Cardiac fibroblast (primary cell): Measurements from ENCODE around the gene EIF2AK3.

Experiments used
- DNase-seq, 2 donors: peaks; one replicate each; pipeline versions ENCODE4 v3.0.0 to v3.0.0-alpha.2; 2010; ENCODE audit warnings: low read depth in 2 of 2
- H3K4me3 ChIP-seq, 2 donors: replicated peaks in 1 of 2; 1 replicate in 1 of 2; 2 replicates in 1 of 2; pipeline ENCODE4 v1.5.1; 2011; ENCODE audit warnings: low read depth in 2 of 2, low read length in 2 of 2, mild to moderate bottlenecking in 2 of 2, moderate library complexity in 1 of 2
- TF ChIP-seq, protein P1 (sequence below): IDR thresholded peaks from one replicate; pipeline ENCODE4 v1.5.1; 2011; ENCODE audit warnings: low read depth, mild to moderate bottlenecking, low read length, inconsistent platforms

EIF2AK3 gene

DNA sequence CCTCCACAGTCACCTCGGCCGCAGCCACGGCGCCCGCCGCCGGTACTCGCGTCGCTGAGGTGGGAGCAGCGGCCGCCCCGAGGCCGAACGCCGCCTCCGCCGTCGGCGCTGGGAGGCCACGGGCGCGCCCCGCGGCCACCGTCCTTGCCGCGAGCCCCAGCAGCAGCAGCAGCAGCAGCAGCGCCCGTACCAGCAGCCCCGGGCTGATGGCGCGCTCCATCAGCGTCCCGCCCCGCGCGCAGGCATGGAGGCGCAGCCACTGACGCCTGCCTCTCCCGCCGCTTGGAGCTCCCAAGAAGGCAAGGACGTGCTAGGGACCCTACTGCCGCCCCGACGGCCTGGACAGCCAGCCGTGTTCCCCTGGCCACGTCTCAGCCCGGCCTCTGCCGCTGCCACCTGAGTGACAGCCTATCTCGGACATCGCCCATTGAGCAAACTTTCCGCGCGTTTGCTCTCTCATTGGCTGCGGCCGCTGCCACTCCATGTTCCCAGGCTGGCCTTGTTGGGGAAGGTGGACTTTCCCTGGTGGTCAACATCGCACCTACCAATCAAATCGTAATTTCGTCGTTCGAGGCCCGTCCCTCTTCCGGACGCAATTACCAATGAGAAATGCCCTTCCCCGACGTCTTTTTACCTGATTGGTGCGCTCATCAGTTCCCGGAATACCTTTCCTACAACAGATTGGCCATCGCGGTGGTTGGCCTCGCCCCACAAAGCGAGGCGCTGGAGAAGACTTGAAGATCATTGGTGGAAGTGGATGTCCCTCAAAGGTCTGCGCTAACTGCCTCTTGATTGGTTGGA is at the start of gene EIF2AK3:
Gene EIF2AK3, minus strand, starts transcription at position 410 of the 801 bp plus-strand sequence. Its CDS starts 190 bp downstream, at position 220.
- H3K4me3 ChIP-seq, result peak within 1 kb of the TSS; percentile 92 to 95
- DNase-seq, result peak; percentile 100
- TF ChIP-seq, protein P1, sequence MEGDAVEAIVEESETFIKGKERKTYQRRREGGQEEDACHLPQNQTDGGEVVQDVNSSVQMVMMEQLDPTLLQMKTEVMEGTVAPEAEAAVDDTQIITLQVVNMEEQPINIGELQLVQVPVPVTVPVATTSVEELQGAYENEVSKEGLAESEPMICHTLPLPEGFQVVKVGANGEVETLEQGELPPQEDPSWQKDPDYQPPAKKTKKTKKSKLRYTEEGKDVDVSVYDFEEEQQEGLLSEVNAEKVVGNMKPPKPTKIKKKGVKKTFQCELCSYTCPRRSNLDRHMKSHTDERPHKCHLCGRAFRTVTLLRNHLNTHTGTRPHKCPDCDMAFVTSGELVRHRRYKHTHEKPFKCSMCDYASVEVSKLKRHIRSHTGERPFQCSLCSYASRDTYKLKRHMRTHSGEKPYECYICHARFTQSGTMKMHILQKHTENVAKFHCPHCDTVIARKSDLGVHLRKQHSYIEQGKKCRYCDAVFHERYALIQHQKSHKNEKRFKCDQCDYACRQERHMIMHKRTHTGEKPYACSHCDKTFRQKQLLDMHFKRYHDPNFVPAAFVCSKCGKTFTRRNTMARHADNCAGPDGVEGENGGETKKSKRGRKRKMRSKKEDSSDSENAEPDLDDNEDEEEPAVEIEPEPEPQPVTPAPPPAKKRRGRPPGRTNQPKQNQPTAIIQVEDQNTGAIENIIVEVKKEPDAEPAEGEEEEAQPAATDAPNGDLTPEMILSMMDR, result no peak

DNA sequence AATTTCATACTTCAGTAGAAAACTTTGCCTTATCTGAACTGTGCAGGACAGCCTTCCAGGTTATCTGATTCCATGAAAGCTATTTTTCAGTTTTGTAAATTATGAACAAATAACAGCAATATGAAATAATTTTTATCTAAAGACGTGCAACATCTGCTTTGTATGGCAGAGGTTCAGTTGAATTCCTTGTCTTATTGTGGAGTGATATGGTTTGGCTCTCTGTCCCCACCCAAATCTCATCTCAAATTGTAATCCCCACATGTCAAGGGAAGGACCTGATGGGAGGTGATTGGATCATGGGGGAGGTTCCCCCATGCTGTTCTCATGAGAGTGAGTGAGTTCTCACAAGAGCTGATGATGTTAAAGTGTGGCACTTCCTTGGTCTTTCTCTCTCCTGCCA is 46.1 kb upstream of the EIF2AK3 start:
- DNase-seq, result no peak
- TF ChIP-seq, protein P1, result no peak
- H3K4me3 ChIP-seq, result no peak overlapping the region

DNA sequence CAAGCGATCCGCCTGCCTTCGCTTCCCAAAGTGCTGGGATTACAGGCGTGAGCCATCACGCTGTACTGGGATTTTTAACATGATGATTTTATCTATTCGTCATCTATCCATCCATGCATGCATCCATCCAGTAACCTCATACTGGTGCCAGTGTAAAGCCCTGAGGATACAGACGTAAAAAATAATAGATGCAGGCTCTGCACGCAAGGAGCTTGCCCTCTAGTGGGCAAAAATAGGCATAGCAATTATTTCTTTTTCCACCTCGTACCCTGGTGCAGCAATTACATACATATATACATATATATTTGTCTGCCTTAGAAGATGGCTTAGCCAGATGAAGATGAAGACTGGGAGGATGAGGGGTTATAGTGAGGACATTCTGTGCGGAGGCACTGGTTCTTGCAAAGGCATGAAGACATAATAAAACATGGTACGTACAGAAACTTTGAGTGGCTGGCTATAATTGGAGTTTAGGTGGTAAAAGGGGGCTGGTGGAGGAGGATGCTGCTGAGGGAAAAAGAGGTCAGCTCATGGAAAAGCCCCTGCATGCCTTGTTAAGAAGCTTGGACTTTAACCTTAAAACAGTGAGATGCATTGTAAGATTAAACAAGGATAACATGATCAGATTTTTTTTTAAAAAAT is 44.6 kb upstream of the EIF2AK3 start:
- TF ChIP-seq, protein P1, result peak; percentile 79

DNA sequence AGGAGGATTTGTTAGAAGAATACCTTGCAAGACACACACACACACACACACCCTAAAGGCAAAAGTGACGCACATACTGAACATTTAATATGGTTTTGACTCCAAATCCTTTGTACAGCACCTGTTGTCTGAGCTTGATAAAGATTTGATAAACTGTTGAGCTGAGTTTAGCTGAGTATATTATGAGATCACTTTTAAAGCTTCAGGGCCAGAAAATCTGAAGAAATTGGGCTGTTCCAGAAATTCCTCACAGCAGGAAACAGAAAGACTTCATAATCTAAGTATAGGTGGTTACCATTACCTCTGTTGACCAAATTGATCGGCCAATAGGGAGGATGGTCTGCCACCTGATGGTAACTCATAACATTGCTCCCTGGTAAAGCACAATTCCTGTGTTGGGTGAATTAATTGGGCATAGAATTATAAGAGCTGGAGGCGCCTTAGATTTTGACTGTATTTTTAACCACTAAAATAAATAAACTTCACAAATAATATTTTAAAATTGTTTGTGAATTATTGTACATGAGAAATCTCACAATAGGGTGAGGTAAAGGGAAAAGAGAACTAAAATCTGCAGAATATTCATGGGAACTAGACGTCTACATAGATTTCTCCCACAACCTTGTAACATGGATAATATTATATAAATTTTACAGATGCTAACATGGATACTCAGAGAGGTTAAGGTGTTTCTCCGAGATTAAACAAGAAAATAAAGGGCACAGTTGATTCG is 42.4 kb upstream of the EIF2AK3 start:
- no peak overlapping the region for H3K4me3 ChIP-seq
- TF ChIP-seq, protein P1, result peak; percentile 69
- DNase-seq, result peak; percentile 62 to 64

More for the DNA sequence above, 44.6 kb upstream of the EIF2AK3 start:
- no peak overlapping the region for H3K4me3 ChIP-seq
- peak; percentile 74 for DNase-seq

DNA sequence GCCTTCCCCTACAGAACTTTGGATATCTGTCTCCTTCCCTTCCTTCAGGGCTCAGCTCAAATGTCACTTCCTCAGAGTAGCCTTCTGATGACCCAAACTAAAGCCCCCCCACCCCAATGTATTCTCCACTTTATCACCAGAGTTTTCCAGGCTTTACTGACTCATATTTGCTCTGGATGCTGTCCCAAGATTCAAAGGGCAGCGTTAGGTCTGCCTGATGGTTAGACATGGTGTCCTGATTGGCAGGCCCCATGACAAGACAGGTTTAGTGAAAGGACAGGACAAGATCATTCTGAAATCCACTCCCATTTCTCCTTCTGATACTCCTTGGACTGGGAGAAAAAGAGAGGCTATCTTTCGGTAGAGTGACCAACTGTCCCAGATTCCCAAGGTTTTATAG is 41.6 kb upstream of the EIF2AK3 start:
- H3K4me3 ChIP-seq, result no peak overlapping the region

DNA sequence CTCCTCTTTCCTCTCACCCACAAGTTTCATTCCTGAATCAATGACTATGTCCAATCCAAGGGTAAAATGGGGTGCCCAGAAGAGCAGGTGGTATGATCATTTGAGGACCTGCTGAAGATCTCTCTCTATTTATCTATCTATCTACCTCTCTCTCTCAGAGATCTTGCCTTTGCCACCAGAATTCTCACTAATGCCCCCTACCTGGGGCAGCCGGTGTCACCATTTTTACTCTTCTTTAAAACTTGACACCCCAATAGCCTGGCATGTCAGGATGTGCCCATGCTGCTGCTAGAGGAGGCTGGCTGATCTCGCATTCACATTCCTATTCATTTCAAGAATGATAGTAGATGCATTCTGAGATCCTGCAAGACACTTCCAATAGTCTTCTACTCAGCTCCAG is 40.0 kb upstream of the EIF2AK3 start:
- TF ChIP-seq, protein P1, result no peak
- no peak for DNase-seq
- H3K4me3 ChIP-seq, result no peak overlapping the region

More for the DNA sequence above, 41.6 kb upstream of the EIF2AK3 start:
- TF ChIP-seq, protein P1, result no peak
- no peak for DNase-seq
